GM12801 (cell line): ENCODE measurements around the gene HLA-DPA1.

ENCODE experiments used
- CTCF ChIP-seq: IDR thresholded peaks from one replicate; pipeline ENCODE4 v1.5.1; 2011; ENCODE audit warnings: control low read depth; ENCODE audit not compliant: insufficient read length; ENCODE audit errors: extremely low read depth

HLA-DPA1 gene

DNA sequence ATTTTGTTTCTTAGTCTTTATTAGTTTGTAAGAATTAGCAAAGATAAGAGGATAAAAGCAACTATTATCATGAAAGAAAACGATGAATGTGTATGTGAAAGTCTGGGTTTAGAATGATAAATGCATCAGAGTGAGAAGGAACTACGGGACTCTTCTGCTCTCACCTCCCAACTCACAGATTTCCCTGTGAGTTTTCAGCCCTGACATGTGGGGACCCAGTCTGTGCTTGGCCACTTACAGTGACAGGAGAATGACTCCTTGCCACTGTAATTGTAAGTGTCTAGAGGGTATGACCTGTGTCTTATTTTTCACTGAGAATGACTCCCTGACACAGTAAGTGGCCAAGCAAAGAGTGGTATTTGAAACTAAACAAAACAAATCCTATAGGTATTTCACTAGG, 2.5 kb downstream of the HLA-DPA1 start:
- TF ChIP-seq CTCF, result no peak

DNA sequence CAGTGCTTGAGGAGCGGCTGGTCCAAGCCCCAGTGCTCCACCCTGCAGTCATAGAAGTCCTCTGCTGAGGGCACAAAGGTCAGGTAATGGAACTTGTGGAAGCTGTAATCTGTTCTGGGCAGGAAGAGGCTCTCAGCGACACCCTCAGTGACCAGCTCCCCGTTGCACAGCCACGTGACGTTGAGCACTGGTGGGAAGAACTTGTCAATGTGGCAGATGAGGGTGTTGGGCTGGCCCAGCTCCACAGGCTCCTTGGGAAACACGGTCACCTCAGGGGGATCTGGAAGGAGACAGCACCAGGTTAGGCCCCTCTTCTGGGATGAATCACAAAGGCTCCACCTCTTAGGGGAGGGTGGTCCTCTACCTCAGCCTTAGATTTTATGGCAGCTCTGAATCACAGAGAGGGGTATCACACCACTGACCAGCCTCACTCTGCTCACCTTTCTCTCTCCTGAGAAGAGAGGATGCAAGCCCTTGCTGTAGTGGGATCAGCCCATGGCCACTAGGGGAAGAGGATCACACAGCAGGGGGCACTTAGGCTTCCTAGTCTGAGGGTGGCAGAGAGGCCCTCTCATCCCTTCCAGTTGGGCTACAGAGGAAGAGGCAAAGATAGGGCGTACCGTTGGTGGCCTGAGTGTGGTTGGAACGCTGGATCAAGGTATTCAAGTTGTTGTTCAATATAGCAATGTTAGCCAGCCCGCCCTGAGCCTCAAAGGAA, 4.3 kb downstream of the HLA-DPA1 start:
- TF ChIP-seq CTCF, result no peak

DNA sequence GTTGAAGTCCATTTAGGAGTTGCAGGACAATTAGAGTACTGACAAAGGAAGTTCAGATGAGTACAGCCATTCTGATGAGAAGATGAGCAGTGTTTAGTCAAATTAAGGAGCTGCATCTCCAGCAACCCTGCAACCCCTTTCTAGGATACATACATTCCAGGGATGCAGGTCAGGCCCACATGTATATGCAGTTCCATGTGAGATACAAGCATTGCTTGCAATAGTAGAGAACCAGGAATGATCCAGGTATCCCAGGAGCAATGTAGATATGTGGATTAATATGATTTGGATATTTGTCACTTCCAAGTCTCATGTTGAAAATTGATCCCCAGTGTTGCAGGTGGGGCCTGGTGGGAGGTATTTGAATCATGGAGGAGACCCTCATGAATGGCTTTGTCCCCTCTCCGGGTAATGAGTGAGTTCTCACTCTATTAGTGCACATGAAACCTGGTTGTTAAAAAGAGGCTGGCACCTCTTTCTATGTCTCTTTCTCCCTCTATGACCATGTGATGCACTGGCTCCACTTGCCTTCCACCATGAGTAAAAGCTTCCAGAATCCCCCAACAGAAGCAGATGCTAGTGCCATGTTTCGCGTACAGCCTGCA, 6.4 kb downstream of the HLA-DPA1 start:
- no peak for TF ChIP-seq CTCF

DNA sequence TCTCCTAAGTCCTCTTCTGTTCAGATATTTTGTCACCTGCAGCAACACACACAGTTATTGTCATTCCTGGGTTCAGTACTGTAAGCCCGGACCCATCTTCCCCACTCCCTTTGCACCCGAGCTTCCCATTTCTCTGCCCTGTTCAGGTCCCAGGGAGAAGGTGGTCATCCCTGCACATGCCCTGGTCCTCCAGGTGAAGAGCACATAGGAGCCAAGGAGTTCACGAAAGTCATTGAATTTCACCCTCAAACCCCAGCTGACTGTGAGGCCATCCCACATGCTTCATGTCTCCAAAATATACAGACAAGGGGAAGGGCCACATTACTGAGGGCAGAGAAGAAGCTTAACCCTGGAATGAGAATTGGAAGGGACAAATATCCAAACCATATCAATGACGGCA, 8.1 kb downstream of the HLA-DPA1 start:
- TF ChIP-seq CTCF, result no peak

DNA sequence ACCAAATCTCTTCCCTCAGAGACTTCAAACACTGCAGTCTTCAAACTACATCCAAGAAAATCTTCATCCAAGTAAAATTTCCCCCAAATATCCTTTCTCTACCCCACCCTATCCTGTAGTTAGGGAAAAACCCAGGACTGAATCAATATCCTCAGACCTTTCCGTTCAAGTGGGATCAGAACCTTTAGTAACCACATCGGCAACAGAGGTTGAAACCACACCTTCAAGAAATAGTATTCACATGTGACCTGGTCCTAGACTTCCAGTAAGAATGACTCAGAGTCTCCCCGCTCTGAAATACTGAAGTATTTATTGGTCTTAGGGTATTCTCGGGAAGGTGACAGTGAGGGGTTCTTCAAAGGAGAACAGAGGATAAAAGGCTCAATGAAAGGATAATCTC, 8.7 kb downstream of the HLA-DPA1 start:
- TF ChIP-seq CTCF, result no peak

- no peak for TF ChIP-seq CTCF
These were observed 11.5 kb downstream of the HLA-DPA1 start for GRCh38 chr6:33061987-33062386.

DNA sequence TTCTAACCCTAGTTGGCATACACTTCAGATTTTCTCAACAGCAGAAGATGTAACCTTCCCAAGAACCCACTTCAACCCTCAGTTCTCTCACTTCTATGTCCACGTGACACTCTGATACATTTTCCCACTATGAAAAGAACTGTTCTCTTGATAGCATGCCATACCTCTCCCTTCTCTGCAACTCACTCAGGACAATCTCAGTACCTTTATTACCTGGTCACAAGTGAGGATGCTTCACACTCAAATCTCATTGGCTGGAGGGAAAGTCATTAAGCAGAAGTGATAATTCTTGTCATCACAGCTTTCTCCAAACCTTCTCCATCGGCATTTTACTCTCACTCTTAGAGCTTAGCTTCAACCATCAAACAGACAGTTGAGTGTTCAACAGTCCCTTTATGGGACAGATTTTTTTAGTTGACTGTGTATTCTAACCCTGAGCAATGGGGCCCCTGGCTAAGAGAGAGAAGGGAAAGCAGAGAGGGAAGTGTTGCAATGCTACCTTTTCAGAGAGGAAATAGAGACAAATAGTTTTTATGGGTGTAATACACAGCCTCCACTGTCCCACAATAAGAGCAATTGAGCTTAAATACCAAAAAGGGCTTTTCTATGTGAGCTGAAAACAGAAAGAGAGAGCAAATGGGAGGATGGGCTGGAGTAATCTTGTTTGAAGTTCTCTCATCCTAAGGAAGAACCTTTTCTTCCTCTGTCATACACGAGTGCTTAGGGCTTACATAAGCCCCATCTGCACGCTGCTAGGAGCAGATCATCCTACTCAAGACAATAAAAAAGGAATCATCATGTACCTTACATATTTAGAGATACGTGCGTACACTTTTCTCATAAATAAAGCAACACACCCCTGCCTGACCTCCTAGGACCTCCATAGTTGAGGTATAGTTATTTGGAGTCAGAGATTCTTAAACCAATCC, 16.0 kb downstream of the HLA-DPA1 start:
- no peak for TF ChIP-seq CTCF
